ENCODE data around the gene CPSF3. TPM values are rescaled to one million over a fixed set of nuclear protein-coding genes. Genes with fewer than 3 reads are reported as not detected.
A peak's percentile ranks its signal among the peaks of the same experiment; 100 is the strongest.

The CPSF3 gene
- total and polyA plus RNA-seq, 2 experiments from 2014 or later = 39.6 to 40.3 TPM

GRCh38 chr2:9439536-9439935 is 16.1 kb downstream of the CPSF3 start:
- H4K20me1 ChIP-seq (ENCODE audit: insufficient read depth) = no peaks in the 10 kb centered on the region
- H3K27me3 ChIP-seq (replicated peaks; ENCODE audit: insufficient read depth) = no peaks in the 10 kb centered on the region
- in situ Hi-C loops (cut with MboI) = no loop called here
- peak overlapping the region; percentile 44 for H3K4me3 ChIP-seq
- no peaks in the 10 kb centered on the region for H3K9me3 ChIP-seq (ENCODE audit: low read depth)
- H3K9me2 ChIP-seq (ENCODE audit: insufficient read depth) = no peaks in the 10 kb centered on the region
- DNase-seq = peak; percentile 43
- peaks cover 20% of the 10 kb centered on the region for H3K4me1 ChIP-seq (ENCODE audit: insufficient read depth)
- peaks cover 28% of the 10 kb centered on the region for H3K36me3 ChIP-seq (ENCODE audit: low read depth)
- peak overlapping the region; percentile 69 for H3K4me2 ChIP-seq (ENCODE audit: unreplicated experiment)
- no peak for TF ChIP-seq EZH2 (IDR thresholded peaks at IDR 0.05; ENCODE audit: insufficient read depth, poor library complexity, severe bottlenecking)
- TF ChIP-seq EZH2phosphoT487 (IDR thresholded peaks at IDR 0.05; ENCODE audit: insufficient read depth, low read depth) = no peak
- H3K27ac ChIP-seq = peak overlapping the region; percentile 91
- peak overlapping the region; percentile 63 for H3K9ac ChIP-seq
- H3F3A ChIP-seq (ENCODE audit: insufficient read depth) = peaks cover 33% of the 10 kb centered on the region
- H3K79me2 ChIP-seq (ENCODE audit: insufficient read depth) = no peaks in the 10 kb centered on the region
- WGBS, 2 experiments (ENCODE audit: low coverage in 1 of 2, low lambda C conversion rate in 2 of 2, missing lambda C conversion rate in 2 of 2) = 91 to 98% methylated on average over 1 of the region's 1 CpG
- no peak overlapping the region for H2AFZ ChIP-seq

GRCh38 chr2:9440058-9440727 is 16.7 kb downstream of the CPSF3 start:
- DNase-seq = peak; percentile 88
- in situ Hi-C loops (cut with MboI) = no loop called here
- Histone ChIP-seq H3K79me2 (ENCODE audit: insufficient read depth) (no peaks in the 10 kb centered on the region), H3K9ac (peak overlapping the region; percentile 63), H3K9me2 (ENCODE audit: insufficient read depth) (no peaks in the 10 kb centered on the region), H3K4me2 (ENCODE audit: unreplicated experiment) (peak overlapping the region; percentile 69), H3K9me3 (ENCODE audit: low read depth) (no peaks in the 10 kb centered on the region), H3K27me3 (replicated peaks; ENCODE audit: insufficient read depth) (no peaks in the 10 kb centered on the region), H2AFZ (no peak overlapping the region), H3K27ac (peak overlapping the region; percentile 91), H3K36me3 (ENCODE audit: low read depth) (peaks cover 28% of the 10 kb centered on the region), H4K20me1 (ENCODE audit: insufficient read depth) (no peaks in the 10 kb centered on the region), H3K4me1 (ENCODE audit: insufficient read depth) (peaks cover 20% of the 10 kb centered on the region), H3K4me3 (peak overlapping the region; percentile 44), H3F3A (ENCODE audit: insufficient read depth) (peaks cover 33% of the 10 kb centered on the region)
- 32 to 44% methylated on average over 1 of the region's 1 CpG for WGBS, 2 experiments (ENCODE audit: low coverage in 1 of 2, low lambda C conversion rate in 2 of 2, missing lambda C conversion rate in 2 of 2)
- TF ChIP-seq EZH2 (IDR thresholded peaks at IDR 0.05; ENCODE audit: insufficient read depth, poor library complexity, severe bottlenecking) (no peak), EZH2phosphoT487 (IDR thresholded peaks at IDR 0.05; ENCODE audit: insufficient read depth, low read depth) (no peak)

GRCh38 chr2:9441556-9441955 is 18.1 kb downstream of the CPSF3 start:
- Histone ChIP-seq H2AFZ (no peak overlapping the region), H3K27ac (no peak overlapping the region)
- in situ Hi-C loops (cut with MboI) = no loop called here

GRCh38 chr2:9443526-9443925 is 20.1 kb downstream of the CPSF3 start:
- H3K9me3 ChIP-seq (ENCODE audit: low read depth) = no peaks in the 10 kb centered on the region
- no peak for DNase-seq
- no peak overlapping the region for H2AFZ ChIP-seq
- no peak overlapping the region for H3K9ac ChIP-seq
- WGBS, 2 experiments (ENCODE audit: low coverage in 1 of 2, low lambda C conversion rate in 2 of 2, missing lambda C conversion rate in 2 of 2) = 90 to 91% methylated on average over 5 of the region's 5 CpGs
- no peaks in the 10 kb centered on the region for H3K79me2 ChIP-seq (ENCODE audit: insufficient read depth)
- H4K20me1 ChIP-seq (ENCODE audit: insufficient read depth) = no peaks in the 10 kb centered on the region
- TF ChIP-seq EZH2 (IDR thresholded peaks at IDR 0.05; ENCODE audit: insufficient read depth, poor library complexity, severe bottlenecking) (no peak), EZH2phosphoT487 (IDR thresholded peaks at IDR 0.05; ENCODE audit: insufficient read depth, low read depth) (no peak)
- H3K9me2 ChIP-seq (ENCODE audit: insufficient read depth) = no peaks in the 10 kb centered on the region
- H3K4me2 ChIP-seq (ENCODE audit: unreplicated experiment) = no peak overlapping the region
- H3K4me3 ChIP-seq = no peak overlapping the region
- no peaks in the 10 kb centered on the region for H3K27me3 ChIP-seq (replicated peaks; ENCODE audit: insufficient read depth)
- peaks cover 20% of the 10 kb centered on the region for H3K4me1 ChIP-seq (ENCODE audit: insufficient read depth)
- H3K27ac ChIP-seq = no peak overlapping the region
- in situ Hi-C loops (cut with MboI) = no loop called here
- peaks cover 33% of the 10 kb centered on the region for H3F3A ChIP-seq (ENCODE audit: insufficient read depth)
- peaks cover 17% of the 10 kb centered on the region for H3K36me3 ChIP-seq (ENCODE audit: low read depth)

More at GRCh38 chr2:9441556-9441955, 18.1 kb downstream of the CPSF3 start:
- Histone ChIP-seq H3K9me2 (ENCODE audit: insufficient read depth) (no peaks in the 10 kb centered on the region), H3K79me2 (ENCODE audit: insufficient read depth) (no peaks in the 10 kb centered on the region), H3K9ac (no peak overlapping the region), H4K20me1 (ENCODE audit: insufficient read depth) (no peaks in the 10 kb centered on the region), H3K36me3 (ENCODE audit: low read depth) (peaks cover 28% of the 10 kb centered on the region), H3K4me1 (ENCODE audit: insufficient read depth) (peaks cover 20% of the 10 kb centered on the region), H3K27me3 (replicated peaks; ENCODE audit: insufficient read depth) (no peaks in the 10 kb centered on the region), H3F3A (ENCODE audit: insufficient read depth) (peaks cover 33% of the 10 kb centered on the region), H3K4me2 (ENCODE audit: unreplicated experiment) (no peak overlapping the region), H3K4me3 (no peak overlapping the region), H3K9me3 (ENCODE audit: low read depth) (no peaks in the 10 kb centered on the region)
- TF ChIP-seq EZH2 (IDR thresholded peaks at IDR 0.05; ENCODE audit: insufficient read depth, poor library complexity, severe bottlenecking) (no peak), EZH2phosphoT487 (IDR thresholded peaks at IDR 0.05; ENCODE audit: insufficient read depth, low read depth) (no peak)
- no peak for DNase-seq
- WGBS, 2 experiments (ENCODE audit: low coverage in 1 of 2, low lambda C conversion rate in 2 of 2, missing lambda C conversion rate in 2 of 2) = 81 to 83% methylated on average over 3 of the region's 3 CpGs

Data from GM23248 (cell line).